H1 (cell line): ENCODE data around the gene MAP2K7. TPM values are rescaled to one million over a fixed set of nuclear protein-coding genes. Genes with fewer than 3 reads are reported as not detected.
A peak's percentile ranks its signal among the peaks of the same experiment; 100 is the strongest.

Source experiments
- CTCF ChIA-PET: fragments of 300-600 bp; sonication (Branson Sonifier 250); formaldehyde crosslinking; loops from one replicate; lab custom pipeline; 2021; ENCODE audit not compliant: partially characterized antibody; lab: Charles Lee
- POLR2A ChIA-PET: fragments of 300-600 bp; sonication (Branson Sonifier 250); formaldehyde crosslinking; loops from one replicate; lab custom pipeline; 2021; ENCODE audit warnings: inconsistent platforms; ENCODE audit not compliant: partially characterized antibody; lab: Charles Lee
- DNase-seq, 2 experiments: peaks; one replicate each; pipeline versions ENCODE4 v3.0.0 to v3.0.0-alpha.2; 2010 to 2022; ENCODE audit warnings: low spot score in 2 of 2, low read depth in 1 of 2, mixed read lengths in 1 of 2
- FAIRE-seq: peaks from 2 replicates; lab custom pipeline; 2011; peaks lifted over from hg19 to GRCh38; lab: Jason Lieb, UNC
- H2AFZ ChIP-seq: 2 replicates; pipeline ENCODE4 v1.8.1; 2012; ENCODE audit warnings: low read length, inconsistent platforms
- H2AK5ac ChIP-seq: 2 replicates; pipeline ENCODE4 v1.6.1; 2013; ENCODE audit warnings: low read depth, low read length
- H2BK120ac ChIP-seq: replicated peaks from 2 replicates; pipeline ENCODE3; 2013; ENCODE audit warnings: low read depth, low read length, inconsistent platforms
- H2BK12ac ChIP-seq: 2 replicates; pipeline ENCODE4 v1.6.1; 2013; ENCODE audit warnings: low read depth, low read length
- H2BK15ac ChIP-seq: 2 replicates; pipeline ENCODE4 v1.6.1; 2013; ENCODE audit warnings: low read length
- H2BK20ac ChIP-seq: 2 replicates; pipeline ENCODE4 v1.6.1; 2013; ENCODE audit warnings: low read length
- H2BK5ac ChIP-seq: 2 replicates; pipeline ENCODE4 v1.6.1; 2013; ENCODE audit warnings: low read depth, low read length
- H3K14ac ChIP-seq: 2 replicates; pipeline ENCODE4 v1.6.1; 2013; ENCODE audit warnings: inconsistent platforms; ENCODE audit not compliant: insufficient read length
- H3K18ac ChIP-seq: 2 replicates; pipeline ENCODE4 v1.6.1; 2013; ENCODE audit warnings: low read length; ENCODE audit errors: extremely low read depth
- H3K23ac ChIP-seq: 2 replicates; pipeline ENCODE4 v1.6.1; 2013; ENCODE audit warnings: inconsistent platforms; ENCODE audit not compliant: insufficient read length
- H3K23me2 ChIP-seq: 2 replicates; pipeline ENCODE4 v1.6.1; 2013; ENCODE audit warnings: low read depth, low read length
- H3K27ac ChIP-seq: 2 replicates; pipeline ENCODE4 v1.6.1; 2011; ENCODE audit warnings: low read depth, low read length, inconsistent platforms
- H3K27me3 ChIP-seq, 4 experiments: replicated peaks in 1 of 4; 1 replicate in 1 of 4; 2 replicates in 3 of 4; pipeline versions ENCODE4 v1.6.1 to v1.8.1; 2011 to 2013; ENCODE audit warnings: low read length in 3 of 4, mild to moderate bottlenecking in 3 of 4, inconsistent platforms in 2 of 4, mixed read lengths in 2 of 4, moderate library complexity in 1 of 4; ENCODE audit not compliant: control insufficient read depth in 3 of 4, insufficient read depth in 3 of 4; ENCODE audit errors: extremely low read depth in 1 of 4
- H3K36me3 ChIP-seq, 4 experiments: 2 replicates each; pipeline versions ENCODE4 v1.6.1 to v1.8.1; 2011 to 2013; ENCODE audit warnings: mild to moderate bottlenecking in 4 of 4, low read length in 3 of 4, moderate library complexity in 2 of 4, control low read depth in 1 of 4, inconsistent platforms in 1 of 4; ENCODE audit not compliant: insufficient read depth in 4 of 4, control insufficient read depth in 2 of 4
- H3K4ac ChIP-seq: replicated peaks from 2 replicates; pipeline ENCODE3; 2013; ENCODE audit warnings: low read length, low read depth, mixed read lengths, inconsistent platforms; ENCODE audit not compliant: insufficient read length
- H3K4me1 ChIP-seq, 4 experiments: replicated peaks in 1 of 4; 1 replicate in 1 of 4; 2 replicates in 3 of 4; pipeline versions ENCODE4 v1.6.1 to v1.8.1; 2011 to 2013; ENCODE audit warnings: low read length in 3 of 4, inconsistent platforms in 2 of 4, mixed read lengths in 1 of 4; ENCODE audit not compliant: insufficient read depth in 4 of 4, control insufficient read depth in 3 of 4
- H3K4me2 ChIP-seq, 2 experiments: 2 replicates each; pipeline versions ENCODE4 v1.6.1 to v1.8.1; 2011 to 2013; ENCODE audit warnings: low read depth in 2 of 2, low read length in 2 of 2, control low read depth in 1 of 2, inconsistent platforms in 1 of 2, mild to moderate bottlenecking in 1 of 2; ENCODE audit not compliant: insufficient read depth in 1 of 2
- H3K4me3 ChIP-seq, 4 experiments: fragments of 200-600, 300-600 bp in 1 of 4; sonication (generic), shearing (Covaris generic), sonication (Bioruptor Twin) in 1 of 4; 2 replicates each; pipeline versions ENCODE4 v1.5.1 to v1.8.1; 2011 to 2016; ENCODE audit warnings: low read length in 4 of 4, low read depth in 3 of 4, control low read depth in 2 of 4, inconsistent platforms in 2 of 4, mild to moderate bottlenecking in 2 of 4, mixed read lengths in 1 of 4, moderate library complexity in 1 of 4; ENCODE audit not compliant: insufficient read depth in 2 of 4; ENCODE audit errors: extremely low read depth in 1 of 4
- H3K56ac ChIP-seq: replicated peaks from 2 replicates; pipeline ENCODE3; 2013; ENCODE audit warnings: low read depth, mild to moderate bottlenecking, mixed read lengths, low read length, inconsistent platforms; ENCODE audit not compliant: insufficient read length
- H3K79me1 ChIP-seq: 2 replicates; pipeline ENCODE4 v1.6.1; 2013; ENCODE audit warnings: low read depth, low read length, control low read depth
- H3K79me2 ChIP-seq, 2 experiments: 2 replicates each; pipeline versions ENCODE4 v1.6.1 to v1.8.1; 2012 to 2013; ENCODE audit warnings: low read length in 2 of 2, mild to moderate bottlenecking in 2 of 2, inconsistent platforms in 1 of 2; ENCODE audit not compliant: insufficient read depth in 2 of 2, control insufficient read depth in 1 of 2
- H3K9ac ChIP-seq, 4 experiments: replicated peaks in 1 of 4; 1 replicate in 1 of 4; 2 replicates in 3 of 4; pipeline versions ENCODE4 v1.6.1 to v1.8.1; 2011 to 2013; ENCODE audit warnings: low read depth in 3 of 4, low read length in 3 of 4, control low read depth in 2 of 4, mild to moderate bottlenecking in 2 of 4, moderate library complexity in 2 of 4, inconsistent platforms in 1 of 4; ENCODE audit errors: extremely low read depth in 1 of 4
- H3K9me3 ChIP-seq, 2 experiments: 2 replicates each; pipeline versions ENCODE4 v1.6.1 to v1.8.1; 2012 to 2013; ENCODE audit warnings: mild to moderate bottlenecking in 2 of 2, moderate library complexity in 2 of 2, control low read depth in 1 of 2, inconsistent platforms in 1 of 2, low read depth in 1 of 2, low read length in 1 of 2, mixed read lengths in 1 of 2; ENCODE audit not compliant: insufficient read depth in 2 of 2
- H4K20me1 ChIP-seq, 2 experiments: replicated peaks in 1 of 2; 2 replicates each; pipeline versions ENCODE3 to v1.8.1; 2011 to 2013; ENCODE audit warnings: inconsistent platforms in 2 of 2, low read length in 2 of 2, mild to moderate bottlenecking in 1 of 2; ENCODE audit not compliant: insufficient read depth in 2 of 2, control insufficient read depth in 1 of 2
- H4K5ac ChIP-seq: 2 replicates; pipeline ENCODE4 v1.6.1; 2013; ENCODE audit warnings: low read length, low read depth, mixed read lengths, inconsistent platforms; ENCODE audit not compliant: insufficient read length
- H4K8ac ChIP-seq: 2 replicates; pipeline ENCODE4 v1.8.0; 2013; ENCODE audit warnings: mild to moderate bottlenecking, moderate library complexity, low read length, inconsistent platforms; ENCODE audit not compliant: insufficient read depth; ENCODE audit errors: extremely low read depth
- H4K91ac ChIP-seq: replicated peaks from 2 replicates; pipeline ENCODE3; 2013; ENCODE audit warnings: low read length, mixed read lengths, inconsistent platforms; ENCODE audit not compliant: insufficient read length
- ATF3 ChIP-seq: IDR thresholded peaks from 2 replicates; pipeline ENCODE4 v1.6.1; 2011; ENCODE audit warnings: low read depth, mild to moderate bottlenecking, low read length; ENCODE audit not compliant: insufficient read depth
- JUN ChIP-seq: IDR thresholded peaks from 2 replicates; pipeline ENCODE4 v1.6.1; 2011; ENCODE audit warnings: low read depth, mild to moderate bottlenecking, improper control_type of control experiment, low read length
- POU5F1 ChIP-seq: IDR thresholded peaks from 2 replicates; pipeline ENCODE4 v1.6.1; 2011; ENCODE audit warnings: low read depth, mild to moderate bottlenecking, low read length, moderate library complexity
- SUZ12 ChIP-seq: fragments of 200-600 bp; sonication (generic); IDR thresholded peaks from 2 replicates; pipeline ENCODE4 v1.6.1; 2012; ENCODE audit warnings: mild to moderate bottlenecking, inconsistent platforms, low read length, moderate library complexity, mixed read lengths
- WGBS, 2 experiments: shearing (Covaris generic) in 1 of 2; methylation state at CpG; one replicate each; pipeline versions ENCODE4 v1.1.6 to v1.1.7; 2013 to 2015; ENCODE audit warnings: low lambda C conversion rate in 2 of 2, mixed read lengths in 2 of 2, inconsistent platforms in 1 of 2, low coverage in 1 of 2, missing lambda C conversion rate in 1 of 2; ENCODE audit not compliant: insufficient replicate concordance in 2 of 2, insufficient coverage in 1 of 2, insufficient read length in 1 of 2; ENCODE audit errors: extremely low coverage in 1 of 2, missing lambda C conversion rate in 1 of 2; 5-methylcytosine and 5-hydroxymethylcytosine counted together
- polyA plus RNA-seq, 7 experiments: library from polyadenylated mRNA; depleted of rRNA in 3 of 7; stranded (reverse) in 5 of 7; unstranded in 2 of 7; fragments of >200 nt in 5 of 7; fragments of 200-250 nt in 2 of 7; gene quantifications; 1 replicate in 5 of 7; 2 replicates in 1 of 7; 4 replicates in 1 of 7; pipeline versions ENCODE4 v1.2.1 to v1.2.3, GENCODE V29; 2011 to 2013; ENCODE audit warnings: missing spikeins in 2 of 7, mixed read lengths in 2 of 7
- total RNA-seq: library from RNA; stranded (reverse); fragmentation: NEBNext Ultra II Directional; extraction: Animal tissue kit (Norgen Biotek cat#: 25700); gene quantifications from 2 replicates; pipeline ENCODE4 v1.2.1, GENCODE V29; 2021
- TF ChIP-seq, protein P1 (sequence below), 3 experiments: IDR thresholded peaks; 1 replicate in 2 of 3; 2 replicates in 1 of 3; pipeline versions ENCODE4 v1.5.1 to v1.6.1; 2011; ENCODE audit warnings: low read length in 3 of 3, mild to moderate bottlenecking in 3 of 3, inconsistent platforms in 2 of 3, low read depth in 1 of 3, moderate library complexity in 1 of 3; ENCODE audit not compliant: insufficient read depth in 1 of 3; ENCODE audit errors: control extremely low read depth in 1 of 3

The MAP2K7 gene
- total and polyA plus RNA-seq, 2 of the 8 experiments (the other 6 are each of a cell fraction or from before 2014, with no cell fraction given): 8.9 to 38.3 TPM

DNA sequence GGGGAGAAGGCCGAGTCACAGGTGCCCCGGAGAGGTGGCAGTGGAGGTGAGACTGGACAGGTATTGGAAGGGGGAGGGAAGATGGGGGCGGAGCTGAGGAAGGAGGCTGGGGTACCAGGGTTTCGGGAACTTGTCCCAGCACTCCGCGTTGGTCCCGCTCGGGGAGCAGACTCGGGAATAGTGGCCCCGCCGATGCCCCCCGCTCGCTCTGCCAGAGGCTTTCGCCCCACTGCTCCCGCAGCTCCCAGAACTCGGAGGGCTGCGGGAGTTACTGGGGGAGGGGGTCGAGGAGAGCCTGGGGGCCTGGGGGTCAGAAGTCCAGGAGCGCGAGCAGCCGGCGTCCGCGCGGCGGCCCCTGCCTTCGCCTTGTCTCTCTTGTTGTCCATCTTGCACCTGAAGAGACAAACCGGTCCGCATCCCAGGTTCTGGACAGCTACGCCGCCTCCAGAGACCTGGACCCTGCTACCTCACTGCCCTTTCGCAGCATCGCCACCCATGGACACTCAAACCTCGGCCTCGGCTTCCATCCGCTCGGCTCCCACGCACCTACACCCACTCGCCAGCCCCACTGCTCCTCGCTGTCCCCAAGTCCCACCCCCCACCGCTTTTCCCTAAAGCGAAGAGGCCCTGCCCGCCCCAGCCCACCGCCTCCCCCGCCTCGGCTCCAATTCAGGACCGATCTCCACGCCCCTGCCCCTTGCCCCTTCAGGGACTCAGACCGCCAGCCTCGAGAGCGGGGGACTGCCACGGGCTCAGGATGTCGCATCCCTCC, 30.2 kb upstream of the MAP2K7 start:
- H3K79me2 ChIP-seq: no peaks in the 10 kb centered on the region
- H2BK20ac ChIP-seq: no peak overlapping the region
- no peaks in the 10 kb centered on the region; the same call in 1 of the 2 replicates for H3K79me1 ChIP-seq
- H4K5ac ChIP-seq: no peak overlapping the region
- H3K56ac ChIP-seq: no peak overlapping the region
- H3K9ac ChIP-seq: peak overlapping the region; percentile 54 to 67 (median 58)
- H3K14ac ChIP-seq: no peak overlapping the region
- H2BK15ac ChIP-seq: no peak overlapping the region
- H2AK5ac ChIP-seq: peak overlapping the region; percentile 93; the same call in 1 of the 2 replicates
- H3K36me3 ChIP-seq: no peaks in the 10 kb centered on the region
- CTCF ChIA-PET: interaction anchor here (0.9 to 1.4 kb wide), 5 partner anchors 12 to 44 kb away, joined by 3 to 6 read pairs (median 4); no protein-coding TSS in a partner anchor
- no peak overlapping the region; the same call in 1 of the 2 replicates for H2BK12ac ChIP-seq
- H3K4ac ChIP-seq: peak overlapping the region; percentile 32
- DNase-seq: peak in 1 of 2 experiments; percentile 61
- no peak overlapping the region for H2BK120ac ChIP-seq
- no peak overlapping the region for H3K23ac ChIP-seq
- H3K23me2 ChIP-seq: peaks cover 15% of the 10 kb centered on the region
- peaks cover 4% of the 10 kb centered on the region in 2 experiments for H4K20me1 ChIP-seq
- no peak overlapping the region for H2AFZ ChIP-seq
- H3K4me3 ChIP-seq: peak overlapping the region; percentile 67 to 98 (median 70)
- peaks cover 0 to 18% (median 13%) of the 10 kb centered on the region in 4 experiments; a peak in 5 of 7 replicates for H3K4me1 ChIP-seq
- no peak for FAIRE-seq
- no peak overlapping the region; the same call in 1 of the 2 replicates for H2BK5ac ChIP-seq
- peaks cover 0 to 7% (median 5%) of the 10 kb centered on the region in 4 experiments; a peak in 3 of 7 replicates for H3K27me3 ChIP-seq
- H3K27ac ChIP-seq: no peak overlapping the region
- H3K4me2 ChIP-seq: peak overlapping the region; percentile 89 to 100
- H3K9me3 ChIP-seq: no peaks in the 10 kb centered on the region
- peak overlapping the region; percentile 81 for H4K8ac ChIP-seq
- peak overlapping the region; percentile 93 for H3K18ac ChIP-seq
- no peak overlapping the region for H4K91ac ChIP-seq
- WGBS, 2 experiments: 40% methylated on average over 16 of the region's 53 CpGs; no CpG with 5 or more reads in 1 of the 2 experiments
- POLR2A ChIA-PET: interaction anchor here (0.6 to 3.4 kb wide), 8 partner anchors 9 to 235 kb away, joined by 3 to 20 read pairs (median 4); no protein-coding TSS in a partner anchor
- TF ChIP-seq, protein P1, sequence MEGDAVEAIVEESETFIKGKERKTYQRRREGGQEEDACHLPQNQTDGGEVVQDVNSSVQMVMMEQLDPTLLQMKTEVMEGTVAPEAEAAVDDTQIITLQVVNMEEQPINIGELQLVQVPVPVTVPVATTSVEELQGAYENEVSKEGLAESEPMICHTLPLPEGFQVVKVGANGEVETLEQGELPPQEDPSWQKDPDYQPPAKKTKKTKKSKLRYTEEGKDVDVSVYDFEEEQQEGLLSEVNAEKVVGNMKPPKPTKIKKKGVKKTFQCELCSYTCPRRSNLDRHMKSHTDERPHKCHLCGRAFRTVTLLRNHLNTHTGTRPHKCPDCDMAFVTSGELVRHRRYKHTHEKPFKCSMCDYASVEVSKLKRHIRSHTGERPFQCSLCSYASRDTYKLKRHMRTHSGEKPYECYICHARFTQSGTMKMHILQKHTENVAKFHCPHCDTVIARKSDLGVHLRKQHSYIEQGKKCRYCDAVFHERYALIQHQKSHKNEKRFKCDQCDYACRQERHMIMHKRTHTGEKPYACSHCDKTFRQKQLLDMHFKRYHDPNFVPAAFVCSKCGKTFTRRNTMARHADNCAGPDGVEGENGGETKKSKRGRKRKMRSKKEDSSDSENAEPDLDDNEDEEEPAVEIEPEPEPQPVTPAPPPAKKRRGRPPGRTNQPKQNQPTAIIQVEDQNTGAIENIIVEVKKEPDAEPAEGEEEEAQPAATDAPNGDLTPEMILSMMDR (IDR thresholded peaks at IDR 0.05; ENCODE audit: control extremely low read depth in 1 of 3, insufficient read depth in 1 of 3, low read depth in 1 of 3, low read length in 3 of 3): no peak
- 0 out of 2 replicates have a peak, but pooled peaks have one; percentile 26 for TF ChIP-seq SUZ12
- TF ChIP-seq ATF3: no peak
- no peak for TF ChIP-seq POU5F1
- no peak for TF ChIP-seq JUN
